OCI-LY7 (cell line): ENCODE data around the gene TP73.

ENCODE experiments used
- CTCF ChIP-seq: fragments of 200-600 bp; sonication (generic); conservative IDR thresholded peaks from 2 replicates; pipeline ENCODE4 v1.5.1; 2014; ENCODE audit warnings: mild to moderate bottlenecking, antibody characterized with exemption, low read length, moderate library complexity, mixed read lengths
- EZH2phosphoT487 ChIP-seq: fragments of 200-600 bp; sonication (generic); IDR thresholded peaks from 2 replicates; pipeline ENCODE4 v1.6.1; 2018; ENCODE audit warnings: low read depth, borderline replicate concordance, mild to moderate bottlenecking, mixed run types, antibody characterized with exemption, low read length, moderate library complexity, mixed read lengths

DNA sequence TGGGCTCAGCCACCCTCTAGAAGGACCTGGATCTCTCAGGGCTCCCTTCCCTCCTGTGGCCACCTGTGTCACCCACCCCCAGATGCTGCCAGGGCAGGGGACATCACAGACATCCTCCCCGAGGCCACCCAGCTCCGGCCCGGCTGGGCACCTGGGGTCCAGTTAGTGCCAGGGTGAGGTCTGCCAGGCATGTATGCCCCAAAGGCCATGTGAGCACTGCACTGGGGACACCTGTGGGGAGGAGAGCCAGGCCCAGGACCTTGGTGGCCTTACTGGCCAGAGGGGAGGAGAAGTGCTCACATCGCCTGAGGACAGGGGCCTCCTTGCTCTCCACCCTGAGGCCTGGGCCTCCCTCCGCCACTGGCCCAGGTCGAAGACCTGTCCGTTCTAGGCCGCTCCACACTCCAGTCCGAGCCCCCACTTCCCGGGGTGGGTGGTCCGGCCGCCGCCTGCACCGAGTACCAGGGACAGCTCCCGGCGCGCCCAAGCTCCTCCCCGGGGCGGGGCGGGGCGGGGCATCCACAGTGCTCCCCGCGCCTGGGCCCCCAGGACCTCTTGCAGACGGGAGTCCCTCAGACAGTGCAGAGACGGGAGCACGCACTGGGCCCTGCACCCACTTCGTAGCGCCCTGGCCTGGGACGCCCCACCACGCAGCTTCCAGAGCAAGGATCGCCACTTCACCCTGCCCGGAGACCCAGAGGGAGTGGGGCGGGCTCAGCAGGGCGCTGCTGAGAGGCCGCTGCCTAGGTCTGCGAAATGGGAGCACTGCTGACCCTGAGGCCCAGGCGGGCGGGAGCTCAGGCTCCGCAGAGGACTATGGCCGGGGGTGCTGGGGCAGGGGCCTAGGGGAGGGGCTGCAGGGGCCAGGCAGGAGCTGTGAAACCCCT is 65.6 kb downstream of the TP73 start:
- TF ChIP-seq CTCF (no peak), EZH2phosphoT487 (no peak)
